GM12878 (cell line): ENCODE measurements around the gene KLF7. TPM values are rescaled to one million over a fixed set of nuclear protein-coding genes. Genes with fewer than 3 reads are reported as not detected.

Source experiments
- ATAC-seq: fragments of 200-7000 bp; cut with Tn5 transposase; 3 replicates; pipeline ENCODE4 v1.9.1; 2020; ENCODE audit warnings: mild to moderate bottlenecking, moderate library complexity
- BruUV-seq: library from RNA; stranded (reverse); fragments of 400-500 nt; replicated peaks from 2 replicates; lab custom pipeline; 2021; lab: Mats Ljungman, UMichigan
- CTCF ChIA-PET: fragments of 300-600 bp; sonication (Branson Sonifier 250); formaldehyde crosslinking; extraction: SDS; loops from one replicate; lab custom pipeline; 2021; ENCODE audit warnings: inconsistent platforms; lab: Yijun Ruan, JAX
- POLR2A ChIA-PET: fragments of 350-600 bp; formaldehyde crosslinking; extraction: SDS; loops from one replicate; lab custom pipeline; 2021; ENCODE audit warnings: inconsistent platforms; lab: Charles Lee
- RAD21 ChIA-PET: fragments of 300-600 bp; sonication (Branson Sonifier 250); formaldehyde crosslinking; loops from one replicate; lab custom pipeline; 2023; ENCODE audit warnings: antibody characterized with exemption; ENCODE audit not compliant: unreplicated experiment; lab: Charles Lee
- SMC1A ChIA-PET: fragments of 300-600 bp; sonication (Branson Sonifier 250); formaldehyde crosslinking; loops from one replicate; lab custom pipeline; 2023; ENCODE audit not compliant: unreplicated experiment, uncharacterized antibody; lab: Charles Lee
- DNase-seq: peaks from one replicate; pipeline ENCODE4 v3.0.0-alpha.2; 2011; ENCODE audit warnings: low read depth, low spot score
- FAIRE-seq: peaks from 3 replicates; lab custom pipeline; 2011; peaks lifted over from hg19 to GRCh38; lab: Jason Lieb, UNC
- H2AFZ ChIP-seq: 2 replicates; pipeline ENCODE4 v1.6.0; 2011; ENCODE audit warnings: low read depth, low read length, control low read depth; ENCODE audit not compliant: control insufficient read depth
- H3K27ac ChIP-seq: 2 replicates; pipeline ENCODE4 v1.5.1; 2011; ENCODE audit warnings: control low read depth; ENCODE audit not compliant: control insufficient read depth, insufficient read depth
- H3K27me3 ChIP-seq, 2 experiments: replicated peaks in 1 of 2; 2 replicates each; pipeline versions ENCODE4 v1.6.0 to v1.6.1; 2011; ENCODE audit warnings: low read length in 1 of 2; ENCODE audit not compliant: control insufficient read depth in 2 of 2, insufficient read depth in 2 of 2
- H3K36me3 ChIP-seq, 2 experiments: 2 replicates each; pipeline ENCODE4 v1.5.1; 2011; ENCODE audit warnings: low read length in 1 of 2; ENCODE audit not compliant: control insufficient read depth in 2 of 2, insufficient read depth in 2 of 2
- H3K4me1 ChIP-seq: 2 replicates; pipeline ENCODE4 v1.6.1; 2011; ENCODE audit warnings: mild to moderate bottlenecking, low read length, moderate library complexity, mixed read lengths; ENCODE audit not compliant: control insufficient read depth, insufficient read depth
- H3K4me2 ChIP-seq: 2 replicates; pipeline ENCODE4 v1.6.0; 2011; ENCODE audit warnings: control low read depth; ENCODE audit not compliant: control insufficient read depth, insufficient read depth
- H3K4me3 ChIP-seq: fragments of 200-600 bp; sonication (generic); 2 replicates; pipeline ENCODE4 v1.5.1; 2016
- H3K79me2 ChIP-seq: 2 replicates; pipeline ENCODE4 v1.6.0; 2011; ENCODE audit warnings: low read length; ENCODE audit not compliant: control insufficient read depth, insufficient read depth
- H3K9ac ChIP-seq: 2 replicates; pipeline ENCODE4 v1.8.0; 2011; ENCODE audit warnings: low read length, control low read depth, mixed read lengths; ENCODE audit not compliant: control insufficient read depth, insufficient read depth
- H3K9me3 ChIP-seq: replicated peaks from 3 replicates; pipeline ENCODE4 v1.5.1; 2011; ENCODE audit warnings: mild to moderate bottlenecking, low read length; ENCODE audit not compliant: control insufficient read depth, insufficient read depth
- H4K20me1 ChIP-seq: 2 replicates; pipeline ENCODE4 v1.6.0; 2011; ENCODE audit not compliant: control insufficient read depth, insufficient read depth
- BCL11A ChIP-seq: IDR thresholded peaks from 2 replicates; pipeline ENCODE4 v1.6.1; 2011; ENCODE audit warnings: low read depth, low read length
- ETV6 ChIP-seq, 2 experiments: fragments of 450-650 bp in 1 of 2; IDR thresholded peaks in 1 of 2; conservative IDR thresholded peaks in 1 of 2; 2 replicates each; pipeline ENCODE4 v1.6.1; 2014; ENCODE audit warnings: antibody characterized with exemption in 1 of 2, borderline replicate concordance in 1 of 2, low read depth in 1 of 2, mild to moderate bottlenecking in 1 of 2, moderate library complexity in 1 of 2
- IKZF1 ChIP-seq: fragments of 450-650 bp; conservative IDR thresholded peaks from 2 replicates; pipeline ENCODE4 v1.6.1; 2017; ENCODE audit warnings: antibody characterized with exemption, mild to moderate bottlenecking
- IKZF2 ChIP-seq, 2 experiments: fragments of 450-650 bp; IDR thresholded peaks; 2 replicates each; pipeline ENCODE4 v1.6.1; 2017; ENCODE audit warnings: mild to moderate bottlenecking in 2 of 2, moderate library complexity in 2 of 2
- IRF4 ChIP-seq: IDR thresholded peaks from 2 replicates; pipeline ENCODE4 v1.6.1; 2011; ENCODE audit warnings: low read depth, low read length
- ZNF274 ChIP-seq: IDR thresholded peaks from one replicate; pipeline ENCODE4 v1.8.0; 2011; ENCODE audit not compliant: insufficient read length, insufficient read depth
- WGBS: methylation state at CpG from one replicate; pipeline ENCODE4 v1.1.6; 2016; ENCODE audit warnings: low lambda C conversion rate; ENCODE audit not compliant: insufficient replicate concordance, insufficient coverage; ENCODE audit errors: missing lambda C conversion rate; 5-methylcytosine and 5-hydroxymethylcytosine counted together
- in situ Hi-C: fragments of 300-500 bp; cut with MboI; formaldehyde crosslinking; loops from 9 replicates; pipeline ENCODE4 v1.14.3; 2018; ENCODE audit warnings: mixed read lengths
- intact Hi-C: fragments of 100-400 bp; cut with micrococcal nuclease; formaldehyde crosslinking; loops from one replicate; pipeline ENCODE4 v1.14.2; 2022; ENCODE audit not compliant: unreplicated experiment
- polyA plus RNA-seq, 11 experiments: library from polyadenylated mRNA; depleted of rRNA in 4 of 11; unstranded in 6 of 11; stranded (reverse) in 5 of 11; fragments of >200 nt; fragmentation: Nextera tagmentation in 4 of 11; fragmentation: Illumina TruSeq in 1 of 11; extraction: Ambion mirVana in 4 of 11; extraction: Trizol in 1 of 11; gene quantifications; 1 replicate in 1 of 11; 2 replicates in 10 of 11; pipeline versions ENCODE4 v1.2.1 to v1.2.3, GENCODE V29; 2011 to 2016; ENCODE audit warnings: inconsistent platforms in 2 of 11, missing spikeins in 2 of 11, low read depth in 1 of 11
- total RNA-seq, 4 experiments: library from RNA; depleted of rRNA in 3 of 4; stranded (reverse); fragments of >200 nt in 3 of 4; fragmentation: Illumina TruSeq in 1 of 4; extraction: Trizol in 1 of 4; gene quantifications; 2 replicates each; pipeline versions ENCODE4 v1.2.1 to v1.2.3, GENCODE V29; 2013 to 2021
- TF ChIP-seq, protein P1 (sequence below): fragments of 450-650 bp; IDR thresholded peaks from 2 replicates; pipeline ENCODE4 v1.6.1; 2017; ENCODE audit warnings: antibody characterized with exemption, mild to moderate bottlenecking, moderate library complexity

Gene KLF7
- total and polyA plus RNA-seq, 10 of the 15 experiments (the other 5 are each of a cell fraction or from before 2014, with no cell fraction given): 2.4 to 24.8 (median 8.5) TPM

DNA sequence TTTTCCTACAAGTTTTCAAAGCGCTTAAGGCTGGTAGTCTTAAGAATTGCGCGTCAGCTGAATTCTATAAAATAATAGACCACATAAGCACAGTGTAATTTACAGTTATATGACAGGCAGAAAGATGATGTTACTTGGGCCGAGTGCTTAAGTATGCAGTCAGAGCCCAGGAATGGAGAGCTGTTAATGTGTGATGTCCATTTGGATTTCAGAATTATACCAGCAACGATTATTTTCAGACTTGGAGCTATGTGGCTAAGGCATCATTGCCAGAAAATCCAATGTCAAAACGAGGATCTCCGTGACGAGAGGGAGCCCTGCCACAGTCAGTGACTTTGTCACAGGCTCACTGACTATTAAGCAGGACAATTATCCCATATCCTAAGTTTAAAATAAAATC lies 3.4 kb downstream of the KLF7 start:
- RAD21 ChIA-PET: interaction anchor here (1.0 to 6.2 kb wide), 2 partner anchors 9 to 19 kb away, joined by 3 to 58 read pairs; no protein-coding TSS in a partner anchor
- no TSS peak for BruUV-seq
- in situ Hi-C loops: no loop called here

More for the DNA sequence above, 3.4 kb downstream of the KLF7 start:
- FAIRE-seq: no peak
- no peaks in the 10 kb centered on the region for H3K27me3 ChIP-seq
- no peak for TF ChIP-seq BCL11A
- TF ChIP-seq IRF4: no peak
- TF ChIP-seq IKZF2 (IDR thresholded peaks at IDR 0.05): no peak
- TF ChIP-seq ZNF274: no peak
- TF ChIP-seq IKZF1: no peak
- no peak for TF ChIP-seq ETV6 (conservative IDR thresholded peaks at IDR 0.05 in 1 of 2, IDR thresholded peaks at IDR 0.05 in 1 of 2; ENCODE audit: borderline replicate concordance in 1 of 2, low read depth in 1 of 2)
- TF ChIP-seq, protein P1, sequence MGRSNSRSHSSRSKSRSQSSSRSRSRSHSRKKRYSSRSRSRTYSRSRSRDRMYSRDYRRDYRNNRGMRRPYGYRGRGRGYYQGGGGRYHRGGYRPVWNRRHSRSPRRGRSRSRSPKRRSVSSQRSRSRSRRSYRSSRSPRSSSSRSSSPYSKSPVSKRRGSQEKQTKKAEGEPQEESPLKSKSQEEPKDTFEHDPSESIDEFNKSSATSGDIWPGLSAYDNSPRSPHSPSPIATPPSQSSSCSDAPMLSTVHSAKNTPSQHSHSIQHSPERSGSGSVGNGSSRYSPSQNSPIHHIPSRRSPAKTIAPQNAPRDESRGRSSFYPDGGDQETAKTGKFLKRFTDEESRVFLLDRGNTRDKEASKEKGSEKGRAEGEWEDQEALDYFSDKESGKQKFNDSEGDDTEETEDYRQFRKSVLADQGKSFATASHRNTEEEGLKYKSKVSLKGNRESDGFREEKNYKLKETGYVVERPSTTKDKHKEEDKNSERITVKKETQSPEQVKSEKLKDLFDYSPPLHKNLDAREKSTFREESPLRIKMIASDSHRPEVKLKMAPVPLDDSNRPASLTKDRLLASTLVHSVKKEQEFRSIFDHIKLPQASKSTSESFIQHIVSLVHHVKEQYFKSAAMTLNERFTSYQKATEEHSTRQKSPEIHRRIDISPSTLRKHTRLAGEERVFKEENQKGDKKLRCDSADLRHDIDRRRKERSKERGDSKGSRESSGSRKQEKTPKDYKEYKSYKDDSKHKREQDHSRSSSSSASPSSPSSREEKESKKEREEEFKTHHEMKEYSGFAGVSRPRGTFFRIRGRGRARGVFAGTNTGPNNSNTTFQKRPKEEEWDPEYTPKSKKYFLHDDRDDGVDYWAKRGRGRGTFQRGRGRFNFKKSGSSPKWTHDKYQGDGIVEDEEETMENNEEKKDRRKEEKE: no peak
- TF ChIP-seq, all 136 proteins: peak for 0
- Histone ChIP-seq H3K36me3 (no peaks in the 10 kb centered on the region), H3K4me3 (peak overlapping the region; percentile 89), H3K9ac (no peak overlapping the region), H3K4me1 (peaks cover 5% of the 10 kb centered on the region), H3K27ac (no peak overlapping the region), H2AFZ (no peak overlapping the region), H4K20me1 (no peaks in the 10 kb centered on the region), H3K9me3 (no peaks in the 10 kb centered on the region), H3K4me2 (peak overlapping the region; percentile 41), H3K79me2 (peaks cover 75% of the 10 kb centered on the region)
- CTCF ChIA-PET: interaction anchor here (4.8 kb wide), 1 partner anchor 20 kb away, joined by 25 read pairs; no protein-coding TSS in a partner anchor
- SMC1A ChIA-PET: interaction anchor here (1.1 to 5.0 kb wide), 4 partner anchors 9 to 172 kb away, joined by 3 to 52 read pairs (median 4); no protein-coding TSS in a partner anchor
- ATAC-seq: no peak
- DNase-seq: no peak
- WGBS: 91% methylated on average over 8 of the region's 8 CpGs
- POLR2A ChIA-PET: interaction anchor here (0.6 to 1.4 kb wide), 3 partner anchors 66 to 916 kb away, joined by 3 to 4 read pairs (median 4); no protein-coding TSS in a partner anchor
- intact Hi-C loops: loop anchor here (5.0 to 10.0 kb wide), 3 partner anchors 310 to 368 kb away; partner anchors contain the start of gene CREB1
